Measurements from ENCODE around the gene CSNK2A1.

- TF ChIP-seq CTCF (IDR thresholded peaks at IDR 0.05; ENCODE audit: low read length) (no peak), EZH2phosphoT487 (IDR thresholded peaks at IDR 0.05; ENCODE audit: low read length) (no peak), EZH2 (optimal IDR thresholded peaks at IDR 0.05; ENCODE audit: low read depth, low read length) (no peak)
These were observed 103.0 kb downstream of the CSNK2A1 start for GRCh38 chr20:440636-441035.

All from MM.1S (cell line).